ENCODE results near the gene MGRN1. TPM values are rescaled to one million over a fixed set of nuclear protein-coding genes. Genes with fewer than 3 reads are reported as not detected.

The MGRN1 gene
- total and polyA plus RNA-seq, 2 donors (not counting 1 experiment from before 2014, with no cell fraction given), result 22.7 to 89.2 TPM

GRCh38 chr16:4680673-4681470 lies 56.2 kb downstream of the MGRN1 start:
- H3K27ac Mint-ChIP-seq, result no peak overlapping the region
- H3K9me3 Mint-ChIP-seq (ENCODE audit: insufficient read depth), result no peaks in the 10 kb centered on the region
- peaks cover 10% of the 10 kb centered on the region for H3K79me2 ChIP-seq (ENCODE audit: control insufficient read depth, insufficient read depth, low read length)
- no peak overlapping the region for H3K4me3 Mint-ChIP-seq
- CTCF ChIA-PET, result no interaction called here
- H3K4me2 ChIP-seq (replicated peaks; ENCODE audit: low read depth, low read length, poor library complexity, severe bottlenecking), result no peak overlapping the region
- H3K4me1 ChIP-seq (ENCODE audit: control insufficient read depth in 2 of 2, insufficient read depth in 2 of 2, low read length in 2 of 2), result no peaks in the 10 kb centered on the region
- ATAC-seq (ENCODE audit: low read depth) (no peak), DNase-seq (no peak)
- H3K27ac ChIP-seq (ENCODE audit: low read length in 2 of 2), result peak overlapping the region in 1 of 2 donors; percentile 24
- no peaks in the 10 kb centered on the region for H3K27me3 ChIP-seq (replicated peaks in 1 of 4; ENCODE audit: control extremely low read depth in 1 of 4, control insufficient read depth in 3 of 4, insufficient read depth in 4 of 4, low read length in 3 of 4)
- intact Hi-C loops (cut with micrococcal nuclease), result no loop called here
- H3K9me3 ChIP-seq (ENCODE audit: control extremely low read depth in 1 of 3, control insufficient read depth in 2 of 3, insufficient read depth in 1 of 3, low read length in 2 of 3), result no peaks in the 10 kb centered on the region
- no peaks in the 10 kb centered on the region for H3K27me3 Mint-ChIP-seq
- H3K4me1 Mint-ChIP-seq, result no peaks in the 10 kb centered on the region
- POLR2A ChIA-PET, result no interaction called here
- peaks cover 0 to 44% of the 10 kb centered on the region in 2 experiments for H3K36me3 ChIP-seq (replicated peaks in 1 of 2; ENCODE audit: control extremely low read depth in 1 of 2, control insufficient read depth in 1 of 2, extremely low read depth in 1 of 2, insufficient read depth in 2 of 2, low read length in 1 of 2)
- peaks cover 25% of the 10 kb centered on the region for H4K20me1 ChIP-seq (ENCODE audit: control insufficient read depth, insufficient read depth, low read length, poor library complexity, severe bottlenecking)
- H3K9ac ChIP-seq (ENCODE audit: low read length), result no peak overlapping the region
- WGBS (ENCODE audit: insufficient coverage), result 95% methylated on average over 25 of the region's 26 CpGs
- TF ChIP-seq, protein P1, sequence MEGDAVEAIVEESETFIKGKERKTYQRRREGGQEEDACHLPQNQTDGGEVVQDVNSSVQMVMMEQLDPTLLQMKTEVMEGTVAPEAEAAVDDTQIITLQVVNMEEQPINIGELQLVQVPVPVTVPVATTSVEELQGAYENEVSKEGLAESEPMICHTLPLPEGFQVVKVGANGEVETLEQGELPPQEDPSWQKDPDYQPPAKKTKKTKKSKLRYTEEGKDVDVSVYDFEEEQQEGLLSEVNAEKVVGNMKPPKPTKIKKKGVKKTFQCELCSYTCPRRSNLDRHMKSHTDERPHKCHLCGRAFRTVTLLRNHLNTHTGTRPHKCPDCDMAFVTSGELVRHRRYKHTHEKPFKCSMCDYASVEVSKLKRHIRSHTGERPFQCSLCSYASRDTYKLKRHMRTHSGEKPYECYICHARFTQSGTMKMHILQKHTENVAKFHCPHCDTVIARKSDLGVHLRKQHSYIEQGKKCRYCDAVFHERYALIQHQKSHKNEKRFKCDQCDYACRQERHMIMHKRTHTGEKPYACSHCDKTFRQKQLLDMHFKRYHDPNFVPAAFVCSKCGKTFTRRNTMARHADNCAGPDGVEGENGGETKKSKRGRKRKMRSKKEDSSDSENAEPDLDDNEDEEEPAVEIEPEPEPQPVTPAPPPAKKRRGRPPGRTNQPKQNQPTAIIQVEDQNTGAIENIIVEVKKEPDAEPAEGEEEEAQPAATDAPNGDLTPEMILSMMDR (IDR thresholded peaks at IDR 0.05), result no peak
- TF ChIP-seq EZH2 (IDR thresholded peaks at IDR 0.05; ENCODE audit: borderline replicate concordance, insufficient read depth, low read depth, low read length, poor library complexity, severe bottlenecking), result no peak
- no peak overlapping the region for H2AFZ ChIP-seq (ENCODE audit: insufficient read depth, low read depth, low read length, poor library complexity, severe bottlenecking)
- peak overlapping the region in 2 of 5 experiments; percentile 11 to 20 for H3K4me3 ChIP-seq (ENCODE audit: control extremely low read depth in 1 of 5, extremely low read depth in 1 of 5, insufficient read depth in 1 of 5, low read depth in 2 of 5, low read length in 4 of 5)

GRCh38 chr16:4681471-4682083 lies 57.0 kb downstream of the MGRN1 start:
- Histone ChIP-seq H3K36me3 (replicated peaks in 1 of 2; ENCODE audit: control extremely low read depth in 1 of 2, control insufficient read depth in 1 of 2, extremely low read depth in 1 of 2, insufficient read depth in 2 of 2, low read length in 1 of 2) (peaks cover 0 to 41% of the 10 kb centered on the region in 2 experiments), H3K4me2 (replicated peaks; ENCODE audit: low read depth, low read length, poor library complexity, severe bottlenecking) (no peak overlapping the region)

More at GRCh38 chr16:4681471-4682083, 57.0 kb downstream of the MGRN1 start:
- Mint-ChIP-seq H3K4me1 (no peaks in the 10 kb centered on the region), H3K27ac (no peak overlapping the region), H3K9me3 (ENCODE audit: insufficient read depth) (no peaks in the 10 kb centered on the region), H3K27me3 (no peaks in the 10 kb centered on the region), H3K4me3 (no peak overlapping the region)
- Histone ChIP-seq H3K27ac (ENCODE audit: low read length in 2 of 2) (no peak overlapping the region), H3K4me3 (ENCODE audit: control extremely low read depth in 1 of 5, extremely low read depth in 1 of 5, insufficient read depth in 1 of 5, low read depth in 2 of 5, low read length in 4 of 5) (no peak overlapping the region), H3K4me1 (ENCODE audit: control insufficient read depth in 2 of 2, insufficient read depth in 2 of 2, low read length in 2 of 2) (no peaks in the 10 kb centered on the region), H4K20me1 (ENCODE audit: control insufficient read depth, insufficient read depth, low read length, poor library complexity, severe bottlenecking) (peaks cover 18% of the 10 kb centered on the region), H2AFZ (ENCODE audit: insufficient read depth, low read depth, low read length, poor library complexity, severe bottlenecking) (no peak overlapping the region), H3K9me3 (ENCODE audit: control extremely low read depth in 1 of 3, control insufficient read depth in 2 of 3, insufficient read depth in 1 of 3, low read length in 2 of 3) (no peaks in the 10 kb centered on the region), H3K27me3 (replicated peaks in 1 of 4; ENCODE audit: control extremely low read depth in 1 of 4, control insufficient read depth in 3 of 4, insufficient read depth in 4 of 4, low read length in 3 of 4) (no peaks in the 10 kb centered on the region), H3K9ac (ENCODE audit: low read length) (no peak overlapping the region), H3K79me2 (ENCODE audit: control insufficient read depth, insufficient read depth, low read length) (peaks cover 8% of the 10 kb centered on the region)
- no peak for ATAC-seq (ENCODE audit: low read depth)
- POLR2A ChIA-PET, result no interaction called here
- DNase-seq, result no peak
- WGBS (ENCODE audit: insufficient coverage), result 96% methylated on average over 39 of the region's 39 CpGs
- intact Hi-C loops (cut with micrococcal nuclease), result no loop called here
- CTCF ChIA-PET, result no interaction called here
- TF ChIP-seq EZH2 (IDR thresholded peaks at IDR 0.05; ENCODE audit: borderline replicate concordance, insufficient read depth, low read depth, low read length, poor library complexity, severe bottlenecking), result no peak

All from B cell (primary cell).